ENCODE results near the gene ATF7. TPM values are rescaled to one million over a fixed set of nuclear protein-coding genes. Genes with fewer than 3 reads are reported as not detected.
A peak's percentile ranks its signal among the peaks of the same experiment; 100 is the strongest.
"Not testable (repeated sequence)": the region's sequence is repeated elsewhere in the genome, so short reads cannot be mapped to it uniquely, and the experiment has no call there.

ATF7 gene
- total and polyA plus RNA-seq, 5 donors from 2014 or later: 11.6 to 41.0 (median 15.8) TPM

- Mint-ChIP-seq H3K36me3 (peaks cover 23% of the 10 kb centered on the region), H3K4me1 (peaks cover 12 to 49% (median 30%) of the 10 kb centered on the region in 4 donors), H3K4me3 (peak overlapping the region; percentile 29 to 85 (median 78)), H3K27ac (peak overlapping the region; percentile 85 to 91 (median 88)), H3K9me3 (no peaks in the 10 kb centered on the region), H3K27me3 (no peaks in the 10 kb centered on the region)
- H3K9me3 ChIP-seq (ENCODE audit: control insufficient read depth in 2 of 2, low read length in 2 of 2): no peaks in the 10 kb centered on the region
- no peak for DNase-seq
- H3K36me3 ChIP-seq (ENCODE audit: control insufficient read depth, insufficient read depth, low read length): peaks cover 10% of the 10 kb centered on the region
- peak overlapping the region; percentile 64 for H3K27ac ChIP-seq (ENCODE audit: insufficient read depth, low read length, poor library complexity, severe bottlenecking)
- no peak for ATAC-seq (ENCODE audit: low read depth in 2 of 2)
- no peaks in the 10 kb centered on the region for H3K27me3 ChIP-seq (ENCODE audit: control insufficient read depth, insufficient read depth, low read length)
- H3K4me1 ChIP-seq (ENCODE audit: control insufficient read depth, insufficient read depth, low read length, poor library complexity, severe bottlenecking): peaks cover 17% of the 10 kb centered on the region
- peak overlapping the region; percentile 88 for H3K4me3 ChIP-seq (ENCODE audit: low read depth, low read length)
These were observed 8.5 kb downstream of the ATF7 start for GRCh38 chr12:53617700-53618099.

- peaks cover 12 to 46% (median 27%) of the 10 kb centered on the region in 4 donors for H3K4me1 Mint-ChIP-seq
- H3K36me3 Mint-ChIP-seq: peaks cover 23% of the 10 kb centered on the region
These were observed 9.2 kb downstream of the ATF7 start for GRCh38 chr12:53616950-53617349.

GRCh38 chr12:53613821-53614220, 12.4 kb downstream of the ATF7 start:
- Mint-ChIP-seq H3K4me3 (no peak overlapping the region), H3K27ac (no peak overlapping the region), H3K9me3 (no peaks in the 10 kb centered on the region)

More at GRCh38 chr12:53616950-53617349, 9.2 kb downstream of the ATF7 start:
- H3K4me3 ChIP-seq (ENCODE audit: low read depth, low read length): no peak overlapping the region
- Mint-ChIP-seq H3K27me3 (no peaks in the 10 kb centered on the region), H3K9me3 (no peaks in the 10 kb centered on the region), H3K27ac (peak overlapping the region in 1 of 3 donors; percentile 52), H3K4me3 (no peak overlapping the region)
- H3K36me3 ChIP-seq (ENCODE audit: control insufficient read depth, insufficient read depth, low read length): peaks cover 11% of the 10 kb centered on the region
- no peak for ATAC-seq (ENCODE audit: low read depth in 2 of 2)
- peaks cover 17% of the 10 kb centered on the region for H3K4me1 ChIP-seq (ENCODE audit: control insufficient read depth, insufficient read depth, low read length, poor library complexity, severe bottlenecking)
- no peak for DNase-seq
- no peaks in the 10 kb centered on the region for H3K9me3 ChIP-seq (ENCODE audit: control insufficient read depth in 2 of 2, low read length in 2 of 2)
- H3K27ac ChIP-seq (ENCODE audit: insufficient read depth, low read length, poor library complexity, severe bottlenecking): no peak overlapping the region
- no peaks in the 10 kb centered on the region for H3K27me3 ChIP-seq (ENCODE audit: control insufficient read depth, insufficient read depth, low read length)

GRCh38 chr12:53612978-53613377, 13.2 kb downstream of the ATF7 start:
- Mint-ChIP-seq H3K36me3 (peaks cover 11% of the 10 kb centered on the region), H3K4me1 (peaks cover 6 to 17% (median 8%) of the 10 kb centered on the region in 4 donors), H3K9me3 (no peaks in the 10 kb centered on the region), H3K27me3 (no peaks in the 10 kb centered on the region), H3K4me3 (peak overlapping the region in 1 of 4 donors; percentile 57), H3K27ac (no peak overlapping the region)
- Histone ChIP-seq H3K4me1 (ENCODE audit: control insufficient read depth, insufficient read depth, low read length, poor library complexity, severe bottlenecking) (peaks cover 6% of the 10 kb centered on the region), H3K27ac (ENCODE audit: insufficient read depth, low read length, poor library complexity, severe bottlenecking) (no peak overlapping the region), H3K36me3 (ENCODE audit: control insufficient read depth, insufficient read depth, low read length) (peaks cover 15% of the 10 kb centered on the region), H3K9me3 (ENCODE audit: control insufficient read depth in 2 of 2, low read length in 2 of 2) (no peaks in the 10 kb centered on the region), H3K27me3 (ENCODE audit: control insufficient read depth, insufficient read depth, low read length) (no peaks in the 10 kb centered on the region), H3K4me3 (ENCODE audit: low read depth, low read length) (no peak overlapping the region)
- DNase-seq (no peak), ATAC-seq (ENCODE audit: low read depth in 2 of 2) (no peak)

More at GRCh38 chr12:53613821-53614220, 12.4 kb downstream of the ATF7 start:
- Histone ChIP-seq H3K36me3 (ENCODE audit: control insufficient read depth, insufficient read depth, low read length) (peaks cover 12% of the 10 kb centered on the region), H3K27ac (ENCODE audit: insufficient read depth, low read length, poor library complexity, severe bottlenecking) (no peak overlapping the region), H3K4me1 (ENCODE audit: control insufficient read depth, insufficient read depth, low read length, poor library complexity, severe bottlenecking) (peaks cover 14% of the 10 kb centered on the region), H3K4me3 (ENCODE audit: low read depth, low read length) (no peak overlapping the region), H3K9me3 (ENCODE audit: control insufficient read depth in 2 of 2, low read length in 2 of 2) (no peaks in the 10 kb centered on the region), H3K27me3 (ENCODE audit: control insufficient read depth, insufficient read depth, low read length) (no peaks in the 10 kb centered on the region)
- Mint-ChIP-seq H3K36me3 (peaks cover 17% of the 10 kb centered on the region), H3K27me3 (no peaks in the 10 kb centered on the region), H3K4me1 (peaks cover 12 to 25% (median 14%) of the 10 kb centered on the region in 4 donors)
- DNase-seq (no peak), ATAC-seq (ENCODE audit: low read depth in 2 of 2) (no peak)

- DNase-seq (no peak), ATAC-seq (ENCODE audit: low read depth in 2 of 2) (no peak)
- Histone ChIP-seq H3K9me3 (ENCODE audit: control insufficient read depth in 2 of 2, low read length in 2 of 2) (no peaks in the 10 kb centered on the region), H3K27ac (ENCODE audit: insufficient read depth, low read length, poor library complexity, severe bottlenecking) (no peak overlapping the region), H3K4me1 (ENCODE audit: control insufficient read depth, insufficient read depth, low read length, poor library complexity, severe bottlenecking) (no peaks in the 10 kb centered on the region), H3K27me3 (ENCODE audit: control insufficient read depth, insufficient read depth, low read length) (no peaks in the 10 kb centered on the region), H3K4me3 (ENCODE audit: low read depth, low read length) (no peak overlapping the region), H3K36me3 (ENCODE audit: control insufficient read depth, insufficient read depth, low read length) (peaks cover 15% of the 10 kb centered on the region)
- H3K4me1 Mint-ChIP-seq: peaks cover 0 to 11% (median 2%) of the 10 kb centered on the region in 4 donors
- no peak overlapping the region for H3K4me3 Mint-ChIP-seq
- peaks cover 7% of the 10 kb centered on the region for H3K36me3 Mint-ChIP-seq
- H3K27me3 Mint-ChIP-seq: no peaks in the 10 kb centered on the region
- H3K27ac Mint-ChIP-seq: no peak overlapping the region
- no peaks in the 10 kb centered on the region for H3K9me3 Mint-ChIP-seq
These were observed 14.9 kb downstream of the ATF7 start for GRCh38 chr12:53611304-53611703.

GRCh38 chr12:53606688-53607087, 19.5 kb downstream of the ATF7 start:
- H3K27ac Mint-ChIP-seq; H3K9me3 ChIP-seq (ENCODE audit: control insufficient read depth in 2 of 2, low read length in 2 of 2); H3K27me3 Mint-ChIP-seq; H3K36me3 ChIP-seq (ENCODE audit: control insufficient read depth, insufficient read depth, low read length); H3K27ac ChIP-seq (ENCODE audit: insufficient read depth, low read length, poor library complexity, severe bottlenecking); H3K27me3 ChIP-seq (ENCODE audit: control insufficient read depth, insufficient read depth, low read length); DNase-seq; H3K4me3 ChIP-seq (ENCODE audit: low read depth, low read length); ATAC-seq (ENCODE audit: low read depth in 2 of 2); H3K36me3 Mint-ChIP-seq; H3K4me1 ChIP-seq (ENCODE audit: control insufficient read depth, insufficient read depth, low read length, poor library complexity, severe bottlenecking); H3K9me3 Mint-ChIP-seq; H3K4me3 Mint-ChIP-seq: not testable (repeated sequence)
- H3K4me1 Mint-ChIP-seq: peaks cover 7 to 24% (median 17%) of the 10 kb centered on the region in 4 donors

GRCh38 chr12:53604581-53604980, 21.6 kb downstream of the ATF7 start:
- no peaks in the 10 kb centered on the region for H3K9me3 ChIP-seq (ENCODE audit: control insufficient read depth in 2 of 2, low read length in 2 of 2)
- no peak for ATAC-seq (ENCODE audit: low read depth in 2 of 2)
- H3K4me3 ChIP-seq (ENCODE audit: low read depth, low read length): no peak overlapping the region
- Mint-ChIP-seq H3K27ac (no peak overlapping the region), H3K36me3 (peaks cover 13% of the 10 kb centered on the region), H3K4me3 (no peak overlapping the region), H3K4me1 (peaks cover 7 to 26% (median 18%) of the 10 kb centered on the region in 4 donors), H3K9me3 (no peaks in the 10 kb centered on the region), H3K27me3 (no peaks in the 10 kb centered on the region)
- DNase-seq: no peak
- no peak overlapping the region for H3K27ac ChIP-seq (ENCODE audit: insufficient read depth, low read length, poor library complexity, severe bottlenecking)
- no peaks in the 10 kb centered on the region for H3K27me3 ChIP-seq (ENCODE audit: control insufficient read depth, insufficient read depth, low read length)
- H3K4me1 ChIP-seq (ENCODE audit: control insufficient read depth, insufficient read depth, low read length, poor library complexity, severe bottlenecking): no peaks in the 10 kb centered on the region
- H3K36me3 ChIP-seq (ENCODE audit: control insufficient read depth, insufficient read depth, low read length): peaks cover 18% of the 10 kb centered on the region

- Mint-ChIP-seq H3K9me3 (no peaks in the 10 kb centered on the region), H3K27me3 (no peaks in the 10 kb centered on the region), H3K4me3 (no peak overlapping the region), H3K27ac (no peak overlapping the region), H3K36me3 (peaks cover 16% of the 10 kb centered on the region), H3K4me1 (peaks cover 7 to 28% (median 18%) of the 10 kb centered on the region in 4 donors)
- no peaks in the 10 kb centered on the region for H3K4me1 ChIP-seq (ENCODE audit: control insufficient read depth, insufficient read depth, low read length, poor library complexity, severe bottlenecking)
- H3K27me3 ChIP-seq (ENCODE audit: control insufficient read depth, insufficient read depth, low read length): no peaks in the 10 kb centered on the region
- no peak for ATAC-seq (ENCODE audit: low read depth in 2 of 2)
- H3K9me3 ChIP-seq (ENCODE audit: control insufficient read depth in 2 of 2, low read length in 2 of 2): no peaks in the 10 kb centered on the region
- H3K4me3 ChIP-seq (ENCODE audit: low read depth, low read length): no peak overlapping the region
- no peak for DNase-seq
- H3K27ac ChIP-seq (ENCODE audit: insufficient read depth, low read length, poor library complexity, severe bottlenecking): no peak overlapping the region
- H3K36me3 ChIP-seq (ENCODE audit: control insufficient read depth, insufficient read depth, low read length): peaks cover 16% of the 10 kb centered on the region
These were observed 22.4 kb downstream of the ATF7 start for GRCh38 chr12:53603804-53604203.
